Activated CD4-positive, alpha-beta T cell treated with anti-CD3 and anti-CD28 coated beads, Interleukin-10, Interleukin-2, amounts not matched to agents 100 ng/mL and 50 ng/mL, durations not matched to agents 16 hours and 8 hours (primary cell): ENCODE results near the gene CSMD2.

Experiments
- DNase-seq: peaks from one replicate; pipeline ENCODE4 v3.0.0-alpha.2; 2020

CSMD2 gene

DNA sequence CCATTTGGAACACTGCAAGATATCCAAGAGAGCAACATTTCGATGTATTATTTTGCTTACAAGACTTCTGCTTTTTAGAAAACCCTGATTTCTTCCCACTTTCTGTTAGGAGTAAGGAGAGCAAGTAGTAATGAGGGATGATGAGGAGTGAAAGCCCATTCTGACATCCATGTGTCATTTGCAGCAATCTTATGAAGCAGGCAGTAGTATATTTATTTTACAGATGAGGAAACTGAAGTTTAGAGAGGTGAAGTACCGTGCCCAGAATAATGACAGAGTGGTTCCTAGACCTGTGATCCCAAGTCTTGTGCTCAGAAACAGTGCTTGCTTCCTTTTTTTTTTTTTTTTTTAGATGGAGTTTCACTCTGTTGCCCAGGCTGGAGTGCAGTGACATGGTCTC lies 699.7 kb downstream of the CSMD2 start:
- DNase-seq, result no peak

DNA sequence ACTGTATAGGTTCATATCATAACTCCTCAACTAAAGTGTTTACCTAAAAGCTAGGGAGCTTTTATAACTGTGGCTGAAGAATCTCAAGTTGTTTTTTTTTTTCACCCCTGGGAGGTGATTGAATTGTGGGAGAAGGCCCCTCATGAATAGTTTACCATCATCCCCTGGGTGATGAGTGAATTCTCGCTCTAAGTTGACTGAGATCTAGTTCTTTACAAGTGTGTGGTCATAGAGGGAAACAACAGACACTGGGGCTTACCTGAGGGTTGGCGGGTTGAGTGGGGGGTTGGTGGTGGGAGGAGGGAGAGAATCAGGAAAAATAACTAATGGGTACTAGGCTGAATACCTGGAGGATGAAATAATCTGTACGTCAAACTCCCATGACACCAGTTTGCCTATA lies 700.5 kb downstream of the CSMD2 start:
- no peak for DNase-seq
